ENCODE measurements around the gene TUB. TPM values are rescaled to one million over a fixed set of nuclear protein-coding genes. Genes with fewer than 3 reads are reported as not detected.
A peak's percentile ranks its signal among the peaks of the same experiment; 100 is the strongest.

The TUB gene
- total and polyA plus RNA-seq, 2 donors (not counting 1 experiment from before 2014, with no cell fraction given), result 9.6 to 10.4 TPM

- peaks cover 2% of the 10 kb centered on the region for H3K4me1 ChIP-seq (ENCODE audit: control insufficient read depth, extremely low read depth, insufficient read depth, low read length)
- H3K36me3 ChIP-seq (ENCODE audit: control insufficient read depth, insufficient read depth, low read length), result no peaks in the 10 kb centered on the region
- no peak overlapping the region for H3K9ac ChIP-seq (ENCODE audit: insufficient read depth, low read length)
- no peak for TF ChIP-seq EZH2 (IDR thresholded peaks at IDR 0.05; ENCODE audit: low read length, missing control alignments)
- no peak for TF ChIP-seq CTCF (conservative IDR thresholded peaks at IDR 0.05 in 1 of 2, IDR thresholded peaks at IDR 0.05 in 1 of 2; ENCODE audit: low read depth in 1 of 2, low read length in 2 of 2)
- H4K20me1 ChIP-seq (ENCODE audit: control insufficient read depth, extremely low read depth, insufficient read depth, low read length), result no peaks in the 10 kb centered on the region
- H3K4me2 ChIP-seq (ENCODE audit: extremely low read depth, insufficient read depth, low read length), result no peak overlapping the region
- H3K79me2 ChIP-seq (ENCODE audit: control insufficient read depth, insufficient read depth, low read length), result no peaks in the 10 kb centered on the region
- H2AFZ ChIP-seq (ENCODE audit: low read length), result no peak overlapping the region
- no peak overlapping the region for H3K4me3 ChIP-seq (replicated peaks in 1 of 4; ENCODE audit: control extremely low read depth in 1 of 4, insufficient read depth in 1 of 4, low read depth in 3 of 4, low read length in 4 of 4)
- no peaks in the 10 kb centered on the region for H3K9me3 ChIP-seq (ENCODE audit: control insufficient read depth, insufficient read depth, low read depth, low read length)
- H3K27ac ChIP-seq (ENCODE audit: insufficient read depth, low read length), result no peak overlapping the region
- H3K27me3 ChIP-seq (ENCODE audit: control insufficient read depth, insufficient read depth, low read length), result no peaks in the 10 kb centered on the region
- DNase-seq (ENCODE audit: low read depth in 2 of 2), result no peak
Measured at GRCh38 chr11:8032122-8032521, 48.9 kb upstream of the TUB start.

- H3K4me2 ChIP-seq (ENCODE audit: extremely low read depth, insufficient read depth, low read length), result peak overlapping the region; percentile 40
Measured at GRCh38 chr11:8032576-8033304, 48.3 kb upstream of the TUB start.

More at GRCh38 chr11:8032576-8033304, 48.3 kb upstream of the TUB start:
- Histone ChIP-seq H2AFZ (ENCODE audit: low read length) (peak overlapping the region; percentile 26), H3K4me1 (ENCODE audit: control insufficient read depth, extremely low read depth, insufficient read depth, low read length) (peaks cover 2% of the 10 kb centered on the region), H3K27me3 (ENCODE audit: control insufficient read depth, insufficient read depth, low read length) (no peaks in the 10 kb centered on the region), H3K4me3 (replicated peaks in 1 of 4; ENCODE audit: control extremely low read depth in 1 of 4, insufficient read depth in 1 of 4, low read depth in 3 of 4, low read length in 4 of 4) (no peak overlapping the region), H4K20me1 (ENCODE audit: control insufficient read depth, extremely low read depth, insufficient read depth, low read length) (no peaks in the 10 kb centered on the region), H3K9me3 (ENCODE audit: control insufficient read depth, insufficient read depth, low read depth, low read length) (no peaks in the 10 kb centered on the region), H3K9ac (ENCODE audit: insufficient read depth, low read length) (no peak overlapping the region), H3K79me2 (ENCODE audit: control insufficient read depth, insufficient read depth, low read length) (no peaks in the 10 kb centered on the region), H3K27ac (ENCODE audit: insufficient read depth, low read length) (no peak overlapping the region), H3K36me3 (ENCODE audit: control insufficient read depth, insufficient read depth, low read length) (no peaks in the 10 kb centered on the region)
- TF ChIP-seq CTCF (conservative IDR thresholded peaks at IDR 0.05 in 1 of 2, IDR thresholded peaks at IDR 0.05 in 1 of 2; ENCODE audit: low read depth in 1 of 2, low read length in 2 of 2), result no peak
- TF ChIP-seq EZH2 (IDR thresholded peaks at IDR 0.05; ENCODE audit: low read length, missing control alignments), result no peak
- DNase-seq (ENCODE audit: low read depth in 2 of 2), result no peak

Data from fibroblast of lung (primary cell).